CD4-positive, alpha-beta T cell treated with Interleukin-12 subunit alpha and Interleukin-12 subunit beta, for 1 hour (primary cell): Measurements from ENCODE around the gene IL11.
"Not testable (repeated sequence)": the region's sequence is repeated elsewhere in the genome, so short reads cannot be mapped to it uniquely, and the experiment has no call there.

Source experiments
- DNase-seq: peaks from one replicate; pipeline ENCODE4 v3.0.0-alpha.2; 2020

Gene IL11

GRCh38 chr19:55370305-55370988, at the start of gene IL11:
TSS of gene IL11 (minus strand) at chr19:55370463. CDS start at chr19:55370310, 153 bp downstream.
- no peak for DNase-seq

- DNase-seq, result no peak
Observed at GRCh38 chr19:55419624-55420236, 49.5 kb upstream of the IL11 start.

- DNase-seq, result no peak
Observed at GRCh38 chr19:55419103-55419502, 48.8 kb upstream of the IL11 start.

- DNase-seq, result peak; percentile 73
Observed at GRCh38 chr19:55418185-55418584, 47.9 kb upstream of the IL11 start.

GRCh38 chr19:55410168-55410567, 39.9 kb upstream of the IL11 start:
- no peak for DNase-seq

- DNase-seq, result not testable (repeated sequence)
Observed at GRCh38 chr19:55409179-55409578, 38.9 kb upstream of the IL11 start.

GRCh38 chr19:55408533-55408872, 38.2 kb upstream of the IL11 start:
- no peak for DNase-seq

- peak; percentile 99 for DNase-seq
Observed at GRCh38 chr19:55407800-55408532, 37.7 kb upstream of the IL11 start.

GRCh38 chr19:55407550-55407799, 37.2 kb upstream of the IL11 start, which contains the start of gene UBE2S:
TSS of gene UBE2S (minus strand) at chr19:55407788. CDS start at chr19:55407589, 199 bp downstream.
- not testable (repeated sequence) for DNase-seq

- no peak for DNase-seq
Observed at GRCh38 chr19:55406826-55407549, 36.7 kb upstream of the IL11 start.

- DNase-seq, result no peak
Observed at GRCh38 chr19:55406091-55406825, 36.0 kb upstream of the IL11 start.

GRCh38 chr19:55405638-55406037, 35.4 kb upstream of the IL11 start:
- DNase-seq, result no peak

GRCh38 chr19:55402509-55402908, 32.2 kb upstream of the IL11 start:
- DNase-seq, result no peak

- not testable (repeated sequence) for DNase-seq
Observed at GRCh38 chr19:55401390-55401789, 31.1 kb upstream of the IL11 start.

GRCh38 chr19:55400281-55401087, 30.2 kb upstream of the IL11 start:
- DNase-seq, result no peak

GRCh38 chr19:55398200-55398925, 28.1 kb upstream of the IL11 start:
- no peak for DNase-seq

GRCh38 chr19:55392820-55393761, 22.8 kb upstream of the IL11 start:
- no peak for DNase-seq

GRCh38 chr19:55391702-55392615, 21.7 kb upstream of the IL11 start:
- DNase-seq, result no peak

- DNase-seq, result no peak
Observed at GRCh38 chr19:55391191-55391670, 21.0 kb upstream of the IL11 start.
